AG09319 (cell line): Measurements from ENCODE around the gene ZNF57.

ENCODE experiments used
- DNase-seq: peaks from one replicate; pipeline ENCODE4 v3.0.0-alpha.2; 2010; ENCODE audit warnings: low read depth; ENCODE audit errors: extremely low read depth
- CTCF ChIP-seq: IDR thresholded peaks from 2 replicates; pipeline ENCODE4 v1.5.1; 2011; ENCODE audit warnings: low read depth, mild to moderate bottlenecking, inconsistent platforms, low read length, moderate library complexity

The ZNF57 gene

GRCh38 chr19:2900296-2901252 lies at the start of gene ZNF57:
ZNF57 (plus strand) TSS chr19:2900928; CDS start chr19:2901046, 118 bp downstream.
- no peak for TF ChIP-seq CTCF

GRCh38 chr19:2852598-2852997 lies 48.1 kb upstream of the ZNF57 start:
- TF ChIP-seq CTCF, result no peak
- no peak for DNase-seq

More at GRCh38 chr19:2900296-2901252, at the start of gene ZNF57:
- peak; percentile 98 for DNase-seq

- DNase-seq, result no peak
- no peak for TF ChIP-seq CTCF
These were observed 47.6 kb upstream of the ZNF57 start for GRCh38 chr19:2853015-2853606.

GRCh38 chr19:2854849-2855248 lies 45.9 kb upstream of the ZNF57 start:
- no peak for TF ChIP-seq CTCF
- DNase-seq, result no peak

GRCh38 chr19:2856457-2857050 lies 44.2 kb upstream of the ZNF57 start:
- no peak for DNase-seq
- no peak for TF ChIP-seq CTCF

- no peak for DNase-seq
- no peak for TF ChIP-seq CTCF
These were observed 41.9 kb upstream of the ZNF57 start for GRCh38 chr19:2858864-2859263.

GRCh38 chr19:2863816-2864215 lies 36.9 kb upstream of the ZNF57 start:
- DNase-seq, result no peak
- no peak for TF ChIP-seq CTCF
